HG02642 (cell line): ENCODE measurements around the gene AGPAT2.

Experiments used
- ATAC-seq: cut with Tn5 transposase; IDR thresholded peaks from one replicate; pipeline ENCODE4 v1.9.1; 2021; ENCODE audit warnings: mild to moderate bottlenecking; ENCODE audit not compliant: unreplicated experiment, poor library complexity

Gene AGPAT2

DNA sequence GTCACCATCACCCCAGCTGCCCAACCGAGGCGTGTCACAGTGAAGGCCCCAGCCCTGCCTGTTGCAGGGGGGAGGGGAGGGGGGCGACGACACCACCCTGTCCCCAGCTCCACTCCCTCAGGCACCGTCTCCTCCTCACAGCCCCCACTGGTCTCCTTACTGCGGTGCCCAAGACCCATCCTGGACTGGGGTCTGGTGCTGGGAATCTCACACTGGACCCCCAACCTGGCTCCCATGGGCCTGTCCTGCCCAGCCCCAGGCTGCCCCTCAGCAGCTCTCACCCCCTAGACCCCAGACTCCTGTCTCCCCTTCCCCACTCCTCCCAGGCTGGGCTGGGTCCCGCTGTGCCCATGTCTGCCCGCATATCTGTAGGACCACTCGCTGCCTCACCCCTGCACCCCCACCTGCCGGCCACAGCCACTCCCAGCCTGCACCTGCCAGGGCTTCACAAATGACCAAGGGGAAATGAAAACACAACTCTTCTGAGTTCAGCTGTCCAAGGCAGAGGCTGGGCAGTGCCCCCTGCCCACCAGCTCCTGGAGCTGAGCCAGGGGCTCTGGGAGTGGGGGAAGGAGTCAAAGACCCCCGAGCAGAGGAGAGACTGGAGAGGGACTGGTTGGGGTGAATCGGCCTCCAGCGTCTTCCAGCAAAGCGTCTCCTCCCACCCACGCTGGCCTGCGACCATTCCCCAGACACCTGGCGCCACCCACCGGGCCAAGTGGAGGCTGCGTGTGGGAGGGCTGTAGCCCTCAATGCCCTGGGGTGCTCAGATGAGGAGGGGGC lies 57.2 kb downstream of the AGPAT2 start:
- ATAC-seq = no peak

GRCh38 chr9:136629001-136629878 lies 58.0 kb downstream of the AGPAT2 start:
- ATAC-seq = no peak

DNA sequence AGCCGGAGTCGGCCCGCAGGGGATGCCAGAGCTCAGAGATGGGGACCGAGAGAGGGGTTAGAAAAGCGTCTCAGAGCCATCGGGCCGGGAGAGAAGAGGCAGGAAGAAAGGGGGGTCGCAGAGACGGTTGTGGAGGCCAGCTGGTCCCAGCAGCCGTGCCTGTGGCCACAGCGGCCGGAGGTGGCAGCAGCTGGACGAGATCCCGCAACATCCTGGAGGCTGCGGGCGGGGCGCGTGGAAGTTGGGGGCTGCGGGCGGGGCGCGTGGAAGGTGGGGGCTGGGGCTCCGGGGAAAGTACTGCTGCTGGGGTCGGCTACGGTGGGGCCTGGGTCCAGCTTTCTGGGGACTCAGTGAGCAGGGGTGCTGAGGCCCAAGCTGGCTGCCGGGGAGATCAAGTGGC lies 59.0 kb downstream of the AGPAT2 start:
- ATAC-seq = no peak

DNA sequence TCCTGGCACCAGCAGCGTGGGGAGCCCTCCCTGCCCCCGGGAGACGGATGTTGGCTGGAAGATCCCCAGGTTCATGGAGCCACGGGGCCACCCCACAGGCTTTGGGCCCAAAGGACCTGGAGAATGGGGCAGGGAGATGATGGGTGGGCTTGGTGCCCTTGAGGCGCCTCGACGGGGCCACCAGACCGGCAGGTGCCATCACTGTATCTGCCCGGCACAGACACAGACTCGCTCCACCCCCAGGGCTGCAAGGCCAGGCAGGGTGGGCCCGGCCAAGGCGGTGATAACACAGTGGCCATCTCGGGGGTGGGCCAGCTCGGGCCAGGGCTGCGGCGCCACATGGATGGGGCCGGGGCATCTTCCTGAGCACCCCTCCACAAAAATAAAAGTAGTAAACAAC lies 59.6 kb downstream of the AGPAT2 start:
- ATAC-seq = no peak

GRCh38 chr9:136626740-136627642 lies 60.3 kb downstream of the AGPAT2 start:
- ATAC-seq = no peak

GRCh38 chr9:136626066-136626725 lies 61.1 kb downstream of the AGPAT2 start:
- ATAC-seq = no peak

DNA sequence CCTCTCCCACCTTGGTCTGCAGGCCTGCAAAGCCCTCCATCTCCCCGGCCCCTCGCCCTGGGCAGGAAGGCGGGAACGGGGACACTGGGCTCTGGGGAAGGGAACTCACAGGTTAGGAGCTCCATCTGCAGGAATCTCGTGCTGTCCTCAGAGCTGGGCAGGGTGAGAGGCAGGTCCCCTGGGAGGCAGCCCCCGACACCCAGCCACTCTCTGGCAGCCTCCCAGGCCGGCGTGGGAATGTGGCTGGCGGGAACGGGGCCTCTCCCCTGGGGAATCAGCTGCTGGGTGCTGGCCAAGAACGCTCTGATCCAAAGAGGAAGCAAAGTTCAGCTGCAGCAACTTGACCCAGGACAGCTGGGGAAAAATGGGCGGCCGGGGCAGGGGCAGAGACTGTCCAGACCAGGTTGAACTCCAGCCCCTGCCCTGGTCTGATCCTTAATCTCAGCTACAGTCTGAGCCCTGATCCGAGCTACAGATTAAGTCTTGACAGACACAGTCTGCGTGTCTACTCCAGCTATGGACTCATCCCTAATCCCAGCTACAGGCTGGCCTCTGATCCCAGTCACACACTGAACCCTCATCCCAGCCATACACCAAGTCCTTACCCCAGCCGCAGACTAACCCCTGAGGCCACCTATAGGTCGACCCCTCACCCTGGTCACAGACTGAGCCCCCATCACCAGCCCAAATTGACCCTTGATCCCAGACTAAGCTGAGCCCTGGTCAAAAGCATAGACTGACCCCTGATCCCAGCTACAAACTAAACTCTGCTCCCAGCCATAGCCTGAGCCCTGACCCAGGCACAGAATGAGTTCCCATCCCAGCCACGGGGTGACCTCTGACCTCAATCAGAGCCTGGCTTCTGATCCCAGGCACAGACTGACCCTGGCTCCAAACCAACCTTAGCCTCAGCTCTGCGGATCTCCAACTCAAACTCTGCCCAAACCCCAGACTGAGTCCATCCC lies 61.9 kb downstream of the AGPAT2 start:
- no peak for ATAC-seq

GRCh38 chr9:136624184-136624951 lies 62.9 kb downstream of the AGPAT2 start:
- ATAC-seq = no peak

- ATAC-seq = no peak
These were observed 63.4 kb downstream of the AGPAT2 start for GRCh38 chr9:136623842-136624183.
